ENCODE measurements around the gene CNTNAP3.
"Not testable (repeated sequence)": the region's sequence is repeated elsewhere in the genome, so short reads cannot be mapped to it uniquely, and the experiment has no call there.

DNA sequence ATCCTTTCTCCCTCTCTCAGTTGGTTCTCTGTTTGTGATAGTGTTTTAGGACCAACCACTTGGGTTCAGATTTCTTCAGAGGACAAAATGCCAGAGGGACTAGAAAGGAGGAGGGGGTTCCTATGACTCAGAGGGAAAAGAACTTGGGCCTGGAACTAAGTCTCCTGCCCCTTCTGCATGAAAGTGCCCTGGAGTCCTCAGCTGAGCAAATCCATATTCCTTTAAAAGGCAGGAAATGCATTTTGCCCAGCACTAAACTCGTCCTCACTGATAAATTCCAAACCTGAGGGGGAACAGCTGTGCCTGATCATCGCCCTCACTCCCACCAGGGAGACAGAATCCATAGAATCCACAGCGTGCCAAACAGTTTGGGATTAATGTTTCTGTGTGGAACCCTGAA is 78.2 kb downstream of the CNTNAP3 start:
- TF ChIP-seq USF2 (CRISPR knock-in tag; IDR thresholded peaks at IDR 0.05); NR3C1 (CRISPR knock-in tag; conservative IDR thresholded peaks at IDR 0.05; ENCODE audit: low read depth); SP1 (CRISPR knock-in tag; conservative IDR thresholded peaks at IDR 0.05); ZNF671 (CRISPR knock-in tag; IDR thresholded peaks at IDR 0.05); CBFB (CRISPR knock-in tag; IDR thresholded peaks at IDR 0.05; ENCODE audit: low read depth); NFYB (CRISPR knock-in tag; conservative IDR thresholded peaks at IDR 0.05; ENCODE audit: low read depth); FOXK1 (CRISPR knock-in tag; IDR thresholded peaks at IDR 0.05); CREB1 (CRISPR knock-in tag; IDR thresholded peaks at IDR 0.05); RORB (CRISPR knock-in tag; IDR thresholded peaks at IDR 0.05): not testable (repeated sequence)
- TF ChIP-seq, protein P1, sequence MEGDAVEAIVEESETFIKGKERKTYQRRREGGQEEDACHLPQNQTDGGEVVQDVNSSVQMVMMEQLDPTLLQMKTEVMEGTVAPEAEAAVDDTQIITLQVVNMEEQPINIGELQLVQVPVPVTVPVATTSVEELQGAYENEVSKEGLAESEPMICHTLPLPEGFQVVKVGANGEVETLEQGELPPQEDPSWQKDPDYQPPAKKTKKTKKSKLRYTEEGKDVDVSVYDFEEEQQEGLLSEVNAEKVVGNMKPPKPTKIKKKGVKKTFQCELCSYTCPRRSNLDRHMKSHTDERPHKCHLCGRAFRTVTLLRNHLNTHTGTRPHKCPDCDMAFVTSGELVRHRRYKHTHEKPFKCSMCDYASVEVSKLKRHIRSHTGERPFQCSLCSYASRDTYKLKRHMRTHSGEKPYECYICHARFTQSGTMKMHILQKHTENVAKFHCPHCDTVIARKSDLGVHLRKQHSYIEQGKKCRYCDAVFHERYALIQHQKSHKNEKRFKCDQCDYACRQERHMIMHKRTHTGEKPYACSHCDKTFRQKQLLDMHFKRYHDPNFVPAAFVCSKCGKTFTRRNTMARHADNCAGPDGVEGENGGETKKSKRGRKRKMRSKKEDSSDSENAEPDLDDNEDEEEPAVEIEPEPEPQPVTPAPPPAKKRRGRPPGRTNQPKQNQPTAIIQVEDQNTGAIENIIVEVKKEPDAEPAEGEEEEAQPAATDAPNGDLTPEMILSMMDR (IDR thresholded peaks at IDR 0.05): not testable (repeated sequence)
- TF ChIP-seq, protein P2, sequence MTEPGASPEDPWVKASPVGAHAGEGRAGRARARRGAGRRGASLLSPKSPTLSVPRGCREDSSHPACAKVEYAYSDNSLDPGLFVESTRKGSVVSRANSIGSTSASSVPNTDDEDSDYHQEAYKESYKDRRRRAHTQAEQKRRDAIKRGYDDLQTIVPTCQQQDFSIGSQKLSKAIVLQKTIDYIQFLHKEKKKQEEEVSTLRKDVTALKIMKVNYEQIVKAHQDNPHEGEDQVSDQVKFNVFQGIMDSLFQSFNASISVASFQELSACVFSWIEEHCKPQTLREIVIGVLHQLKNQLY (CRISPR knock-in tag; IDR thresholded peaks at IDR 0.05): not testable (repeated sequence)
- TF ChIP-seq, protein P3, sequence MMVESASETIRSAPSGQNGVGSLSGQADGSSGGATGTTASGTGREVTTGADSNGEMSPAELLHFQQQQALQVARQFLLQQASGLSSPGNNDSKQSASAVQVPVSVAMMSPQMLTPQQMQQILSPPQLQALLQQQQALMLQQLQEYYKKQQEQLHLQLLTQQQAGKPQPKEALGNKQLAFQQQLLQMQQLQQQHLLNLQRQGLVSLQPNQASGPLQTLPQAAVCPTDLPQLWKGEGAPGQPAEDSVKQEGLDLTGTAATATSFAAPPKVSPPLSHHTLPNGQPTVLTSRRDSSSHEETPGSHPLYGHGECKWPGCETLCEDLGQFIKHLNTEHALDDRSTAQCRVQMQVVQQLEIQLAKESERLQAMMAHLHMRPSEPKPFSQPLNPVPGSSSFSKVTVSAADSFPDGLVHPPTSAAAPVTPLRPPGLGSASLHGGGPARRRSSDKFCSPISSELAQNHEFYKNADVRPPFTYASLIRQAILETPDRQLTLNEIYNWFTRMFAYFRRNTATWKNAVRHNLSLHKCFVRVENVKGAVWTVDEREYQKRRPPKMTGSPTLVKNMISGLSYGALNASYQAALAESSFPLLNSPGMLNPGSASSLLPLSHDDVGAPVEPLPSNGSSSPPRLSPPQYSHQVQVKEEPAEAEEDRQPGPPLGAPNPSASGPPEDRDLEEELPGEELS (CRISPR knock-in tag; IDR thresholded peaks at IDR 0.05): not testable (repeated sequence)
- TF ChIP-seq, protein P4, sequence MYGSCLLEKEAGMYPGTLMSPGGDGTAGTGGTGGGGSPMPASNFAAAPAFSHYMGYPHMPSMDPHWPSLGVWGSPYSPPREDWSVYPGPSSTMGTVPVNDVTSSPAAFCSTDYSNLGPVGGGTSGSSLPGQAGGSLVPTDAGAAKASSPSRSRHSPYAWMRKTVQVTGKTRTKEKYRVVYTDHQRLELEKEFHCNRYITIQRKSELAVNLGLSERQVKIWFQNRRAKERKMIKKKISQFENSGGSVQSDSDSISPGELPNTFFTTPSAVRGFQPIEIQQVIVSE (CRISPR knock-in tag; IDR thresholded peaks at IDR 0.05; ENCODE audit: borderline replicate concordance): not testable (repeated sequence)
- TF ChIP-seq, protein P5, sequence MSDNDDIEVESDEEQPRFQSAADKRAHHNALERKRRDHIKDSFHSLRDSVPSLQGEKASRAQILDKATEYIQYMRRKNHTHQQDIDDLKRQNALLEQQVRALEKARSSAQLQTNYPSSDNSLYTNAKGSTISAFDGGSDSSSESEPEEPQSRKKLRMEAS (CRISPR knock-in tag; IDR thresholded peaks at IDR 0.05): not testable (repeated sequence)
